Common myeloid progenitor, CD34-positive (primary cell): ENCODE data around the gene PPP1R9B.

ENCODE experiments used
- CTCF ChIA-PET: fragments of 350-600 bp; sonication (Branson Sonifier 250); formaldehyde crosslinking; loops from one replicate; lab custom pipeline; 2021; ENCODE audit warnings: antibody characterized with exemption; lab: Charles Lee
- POLR2A ChIA-PET: fragments of 350-600 bp; sonication (Branson Sonifier 250); formaldehyde crosslinking; loops from one replicate; lab custom pipeline; 2021; ENCODE audit warnings: antibody characterized with exemption; lab: Charles Lee
- DNase-seq, 3 donors: peaks; one replicate each; pipeline versions ENCODE4 v3.0.0 to v3.0.0-alpha.2; 2013
- H3K27ac ChIP-seq, 2 experiments: 1 replicate in 1 of 2; 2 replicates in 1 of 2; pipeline ENCODE4 v1.7.0; 2013; ENCODE audit warnings: inconsistent platforms in 2 of 2, low read length in 2 of 2, mild to moderate bottlenecking in 2 of 2, low read depth in 1 of 2, moderate library complexity in 1 of 2; ENCODE audit not compliant: severe bottlenecking in 2 of 2, insufficient read depth in 1 of 2, poor library complexity in 1 of 2
- H3K27me3 ChIP-seq, 5 experiments: replicated peaks in 2 of 5; 1 replicate in 3 of 5; 2 replicates in 2 of 5; pipeline versions ENCODE4 v1.6.1 to v1.7.0; 2013; ENCODE audit warnings: low read length in 4 of 5, mild to moderate bottlenecking in 2 of 5, moderate library complexity in 2 of 5, inconsistent platforms in 1 of 5; ENCODE audit not compliant: insufficient read depth in 5 of 5, control insufficient read depth in 4 of 5
- H3K36me3 ChIP-seq, 4 experiments: 1 replicate in 2 of 4; 2 replicates in 2 of 4; pipeline versions ENCODE4 v1.6.1 to v1.7.0; 2013; ENCODE audit warnings: low read length in 3 of 4, control low read depth in 1 of 4, mild to moderate bottlenecking in 1 of 4; ENCODE audit not compliant: control insufficient read depth in 4 of 4, insufficient read depth in 4 of 4
- H3K4me1 ChIP-seq, 4 experiments: 1 replicate in 3 of 4; 2 replicates in 1 of 4; pipeline versions ENCODE4 v1.6.1 to v1.7.1; 2013; ENCODE audit warnings: low read length in 3 of 4, mild to moderate bottlenecking in 3 of 4, control low read depth in 1 of 4, inconsistent platforms in 1 of 4, moderate library complexity in 1 of 4; ENCODE audit not compliant: control insufficient read depth in 4 of 4, insufficient read depth in 4 of 4; ENCODE audit errors: control extremely low read depth in 1 of 4
- H3K4me3 ChIP-seq, 7 experiments: 1 replicate in 4 of 7; 2 replicates in 3 of 7; pipeline versions ENCODE4 v1.5.1 to v1.7.0; 2013; ENCODE audit warnings: mild to moderate bottlenecking in 7 of 7, low read length in 6 of 7, moderate library complexity in 6 of 7, inconsistent platforms in 2 of 7, low read depth in 2 of 7, control low read depth in 1 of 7; ENCODE audit not compliant: insufficient read depth in 4 of 7, control insufficient read depth in 1 of 7; ENCODE audit errors: extremely low read depth in 1 of 7
- H3K9me3 ChIP-seq, 5 experiments: 1 replicate in 4 of 5; 2 replicates in 1 of 5; pipeline versions ENCODE4 v1.6.1 to v1.7.1; 2013; ENCODE audit warnings: low read length in 4 of 5, mild to moderate bottlenecking in 2 of 5, inconsistent platforms in 1 of 5, low read depth in 1 of 5, moderate library complexity in 1 of 5; ENCODE audit not compliant: control insufficient read depth in 4 of 5, insufficient read depth in 2 of 5; ENCODE audit errors: control extremely low read depth in 1 of 5
- WGBS: methylation state at CpG from one replicate; pipeline ENCODE4 v1.1.5; 2013; ENCODE audit not compliant: insufficient coverage; 5-methylcytosine and 5-hydroxymethylcytosine counted together

Gene PPP1R9B

GRCh38 chr17:50190603-50191358 lies 40.3 kb upstream of the PPP1R9B start:
- DNase-seq, result no peak
- 93% methylated on average over 8 of the region's 8 CpGs for WGBS
- ChIA-PET CTCF (interaction anchor here (0.9 kb wide), 1 partner anchor 20 kb away, joined by 3 read pairs; no protein-coding TSS in a partner anchor), POLR2A (no interaction called here)
- Histone ChIP-seq H3K27ac (no peak overlapping the region), H3K27me3 (no peaks in the 10 kb centered on the region), H3K9me3 (no peaks in the 10 kb centered on the region), H3K36me3 (no peaks in the 10 kb centered on the region), H3K4me3 (no peak overlapping the region), H3K4me1 (no peaks in the 10 kb centered on the region)

GRCh38 chr17:50190293-50190602 lies 39.8 kb upstream of the PPP1R9B start:
- Histone ChIP-seq H3K27me3 (no peaks in the 10 kb centered on the region), H3K27ac (no peak overlapping the region), H3K36me3 (no peaks in the 10 kb centered on the region), H3K4me1 (no peaks in the 10 kb centered on the region), H3K4me3 (no peak overlapping the region), H3K9me3 (no peaks in the 10 kb centered on the region)
- ChIA-PET POLR2A (no interaction called here), CTCF (no interaction called here)
- 98% methylated on average over 4 of the region's 8 CpGs for WGBS
- no peak for DNase-seq

GRCh38 chr17:50189550-50190292 lies 39.2 kb upstream of the PPP1R9B start:
- no peak overlapping the region for H3K4me3 ChIP-seq
- no peak overlapping the region for H3K27ac ChIP-seq
- CTCF ChIA-PET, result no interaction called here
- WGBS, result 99% methylated on average over 15 of the region's 20 CpGs
- H3K27me3 ChIP-seq, result no peaks in the 10 kb centered on the region
- POLR2A ChIA-PET, result no interaction called here
- H3K36me3 ChIP-seq, result no peaks in the 10 kb centered on the region
- H3K4me1 ChIP-seq, result peaks cover 0 to 4% (median 3%) of the 10 kb centered on the region in 4 experiments
- H3K9me3 ChIP-seq, result no peaks in the 10 kb centered on the region
- DNase-seq, result no peak

GRCh38 chr17:50188921-50189549 lies 38.6 kb upstream of the PPP1R9B start:
- DNase-seq, result no peak
- ChIA-PET CTCF (no interaction called here), POLR2A (no interaction called here)
- WGBS, result 97% methylated on average over 9 of the region's 11 CpGs
- Histone ChIP-seq H3K4me1 (peaks cover 0 to 11% (median 9%) of the 10 kb centered on the region in 4 experiments), H3K4me3 (no peak overlapping the region), H3K9me3 (no peaks in the 10 kb centered on the region), H3K27me3 (no peaks in the 10 kb centered on the region), H3K36me3 (no peaks in the 10 kb centered on the region), H3K27ac (no peak overlapping the region)

GRCh38 chr17:50188531-50188920 lies 38.0 kb upstream of the PPP1R9B start:
- no peak overlapping the region for H3K4me3 ChIP-seq
- H3K4me1 ChIP-seq, result peaks cover 0 to 16% (median 14%) of the 10 kb centered on the region in 4 experiments
- H3K27me3 ChIP-seq, result no peaks in the 10 kb centered on the region
- H3K36me3 ChIP-seq, result no peaks in the 10 kb centered on the region
- CTCF ChIA-PET, result interaction anchor here (1.0 to 3.6 kb wide), 3 partner anchors 9 to 19 kb away, joined by 3 to 16 read pairs (median 5); no protein-coding TSS in a partner anchor
- no peak overlapping the region for H3K27ac ChIP-seq
- no peaks in the 10 kb centered on the region for H3K9me3 ChIP-seq
- POLR2A ChIA-PET, result no interaction called here
- WGBS, result 95% methylated on average over 12 of the region's 13 CpGs
- no peak for DNase-seq

- Histone ChIP-seq H3K9me3 (no peaks in the 10 kb centered on the region), H3K4me3 (no peak overlapping the region), H3K4me1 (peaks cover 0 to 20% (median 18%) of the 10 kb centered on the region in 4 experiments), H3K27me3 (no peaks in the 10 kb centered on the region), H3K36me3 (no peaks in the 10 kb centered on the region), H3K27ac (no peak overlapping the region)
- POLR2A ChIA-PET, result no interaction called here
- CTCF ChIA-PET, result interaction anchor here (1.0 to 3.6 kb wide), 3 partner anchors 9 to 18 kb away, joined by 3 to 16 read pairs (median 5); no protein-coding TSS in a partner anchor
- WGBS, result 92% methylated on average over 10 of the region's 17 CpGs
- DNase-seq, result no peak
Observed at GRCh38 chr17:50187751-50188530, 37.5 kb upstream of the PPP1R9B start.
